ENCODE data around the gene ZNF606.
"Not testable (repeated sequence)": the region's sequence is repeated elsewhere in the genome, so short reads cannot be mapped to it uniquely, and the experiment has no call there.

Gene ZNF606

GRCh38 chr19:58035863-58036262, 33.2 kb upstream of the ZNF606 start:
- Histone ChIP-seq H3K9ac (ENCODE audit: low read length) (no peak overlapping the region), H3K27me3 (ENCODE audit: control insufficient read depth, insufficient read depth, low read length) (no peaks in the 10 kb centered on the region), H3K27ac (ENCODE audit: low read depth, low read length) (no peak overlapping the region), H3K4me1 (ENCODE audit: control insufficient read depth, insufficient read depth, low read length) (no peaks in the 10 kb centered on the region), H3K36me3 (ENCODE audit: control insufficient read depth, insufficient read depth, low read length) (no peaks in the 10 kb centered on the region), H3K4me3 (ENCODE audit: low read length) (no peak overlapping the region)

- Histone ChIP-seq H3K27ac (ENCODE audit: low read depth, low read length) (no peak overlapping the region), H3K27me3 (ENCODE audit: control insufficient read depth, insufficient read depth, low read length) (no peaks in the 10 kb centered on the region), H3K4me3 (ENCODE audit: low read length) (no peak overlapping the region), H3K9ac (ENCODE audit: low read length) (no peak overlapping the region), H3K36me3 (ENCODE audit: control insufficient read depth, insufficient read depth, low read length) (no peaks in the 10 kb centered on the region), H3K4me1 (ENCODE audit: control insufficient read depth, insufficient read depth, low read length) (no peaks in the 10 kb centered on the region)
These were observed 31.8 kb upstream of the ZNF606 start for GRCh38 chr19:58034477-58034793.

- Histone ChIP-seq H3K36me3 (ENCODE audit: control insufficient read depth, insufficient read depth, low read length) (no peaks in the 10 kb centered on the region), H3K27me3 (ENCODE audit: control insufficient read depth, insufficient read depth, low read length) (no peaks in the 10 kb centered on the region), H3K4me3 (ENCODE audit: low read length) (peak within 1 kb of the TSS; percentile 44), H3K4me1 (ENCODE audit: control insufficient read depth, insufficient read depth, low read length) (no peaks in the 10 kb centered on the region), H3K9ac (ENCODE audit: low read length) (no peak within 1 kb of the TSS), H3K27ac (ENCODE audit: low read depth, low read length) (no peak within 1 kb of the TSS)
These were observed 31.3 kb upstream of the ZNF606 start, which contains the start of gene ZSCAN1 for GRCh38 chr19:58033741-58034476. TSS of gene ZSCAN1 (plus strand) at chr19:58034025. CDS start at chr19:58037837, 3,812 bp downstream.

DNA sequence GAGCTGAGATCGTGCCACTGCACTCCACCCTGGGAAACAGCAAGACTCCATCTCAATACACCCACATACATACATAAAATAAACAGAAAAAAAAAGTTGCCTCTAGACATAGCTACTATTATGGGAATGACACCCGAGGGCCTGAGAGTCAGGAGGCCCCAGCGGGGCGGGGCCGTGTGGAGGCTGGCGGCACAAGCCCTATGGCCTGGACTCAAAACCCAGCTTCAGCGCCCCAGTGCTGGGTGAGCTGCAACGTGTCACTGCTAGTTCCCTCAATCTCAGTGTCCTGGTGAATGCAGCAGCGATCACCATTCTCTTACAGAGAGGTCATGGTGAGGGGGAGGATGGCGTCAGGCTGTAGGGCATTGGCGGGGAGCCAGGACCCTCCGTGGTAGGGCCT, 22.0 kb upstream of the ZNF606 start:
- no peaks in the 10 kb centered on the region for H3K27me3 ChIP-seq (ENCODE audit: control insufficient read depth, insufficient read depth, low read length)
- no peaks in the 10 kb centered on the region for H3K4me1 ChIP-seq (ENCODE audit: control insufficient read depth, insufficient read depth, low read length)
- no peak overlapping the region for H3K4me3 ChIP-seq (ENCODE audit: low read length)
- no peaks in the 10 kb centered on the region for H3K36me3 ChIP-seq (ENCODE audit: control insufficient read depth, insufficient read depth, low read length)
- H3K27ac ChIP-seq (ENCODE audit: low read depth, low read length): no peak overlapping the region
- H3K9ac ChIP-seq (ENCODE audit: low read length): no peak overlapping the region

DNA sequence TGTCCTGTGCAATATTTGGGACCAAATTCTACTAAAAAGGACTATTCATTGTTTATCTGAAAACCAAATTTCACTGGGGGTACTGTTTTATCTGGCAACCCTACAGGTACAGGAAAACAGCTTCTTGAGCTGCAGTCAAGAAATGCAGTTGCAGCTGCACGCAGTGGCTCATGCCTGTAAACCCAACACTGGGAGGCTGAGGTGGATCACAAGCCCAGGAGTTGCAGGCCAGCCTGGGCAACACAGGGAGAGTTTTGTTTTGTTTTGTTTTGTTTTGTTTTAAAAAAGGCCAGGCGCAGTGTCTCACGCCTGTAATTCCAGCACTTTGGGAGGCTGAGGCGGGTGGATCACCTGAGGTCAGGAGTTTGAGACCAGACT, 19.7 kb upstream of the ZNF606 start:
- H3K4me3 ChIP-seq (ENCODE audit: low read length): no peak overlapping the region
- H3K4me1 ChIP-seq (ENCODE audit: control insufficient read depth, insufficient read depth, low read length): no peaks in the 10 kb centered on the region
- no peaks in the 10 kb centered on the region for H3K36me3 ChIP-seq (ENCODE audit: control insufficient read depth, insufficient read depth, low read length)
- H3K27me3 ChIP-seq (ENCODE audit: control insufficient read depth, insufficient read depth, low read length): no peaks in the 10 kb centered on the region
- H3K27ac ChIP-seq (ENCODE audit: low read depth, low read length): no peak overlapping the region
- no peak overlapping the region for H3K9ac ChIP-seq (ENCODE audit: low read length)

DNA sequence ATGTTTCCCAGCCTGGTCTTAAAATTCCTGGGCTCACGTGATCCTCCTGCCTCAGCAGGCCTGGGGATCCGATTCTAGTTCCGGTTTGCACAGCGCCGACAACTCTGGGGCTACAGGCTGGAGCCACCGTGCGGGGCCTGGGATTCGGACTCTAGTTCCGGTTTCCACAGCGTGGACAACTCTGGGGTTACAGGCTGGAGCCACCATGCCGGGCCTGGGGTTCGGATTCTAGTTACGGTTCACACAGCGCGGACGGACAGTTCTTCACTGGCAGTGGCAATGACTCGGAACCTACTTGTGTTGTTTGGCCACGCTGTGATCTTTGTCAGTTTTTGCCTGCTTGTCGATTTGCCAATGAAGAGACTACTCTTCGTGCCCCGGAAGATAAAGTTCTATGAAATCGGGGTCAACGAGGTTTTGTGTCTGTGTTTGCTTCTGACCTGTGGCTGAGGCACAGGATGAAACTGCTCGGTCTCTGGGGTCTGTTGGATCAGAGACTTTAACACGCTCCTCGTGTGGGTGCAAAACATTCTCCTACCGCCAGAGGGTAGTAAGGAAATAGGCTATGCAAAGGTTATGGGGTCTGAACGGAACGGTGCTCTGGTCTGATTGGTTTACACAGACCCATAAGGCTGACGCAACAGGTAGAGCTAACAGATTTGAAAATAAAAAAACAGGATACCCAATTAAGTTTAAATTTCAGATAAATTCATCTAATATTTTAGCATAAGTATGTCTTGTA, 19.1 kb upstream of the ZNF606 start:
- no peak overlapping the region for H3K4me3 ChIP-seq (ENCODE audit: low read length)
- H3K27me3 ChIP-seq (ENCODE audit: control insufficient read depth, insufficient read depth, low read length): no peaks in the 10 kb centered on the region
- no peak overlapping the region for H3K27ac ChIP-seq (ENCODE audit: low read depth, low read length)
- no peaks in the 10 kb centered on the region for H3K36me3 ChIP-seq (ENCODE audit: control insufficient read depth, insufficient read depth, low read length)
- H3K4me1 ChIP-seq (ENCODE audit: control insufficient read depth, insufficient read depth, low read length): no peaks in the 10 kb centered on the region
- no peak overlapping the region for H3K9ac ChIP-seq (ENCODE audit: low read length)

DNA sequence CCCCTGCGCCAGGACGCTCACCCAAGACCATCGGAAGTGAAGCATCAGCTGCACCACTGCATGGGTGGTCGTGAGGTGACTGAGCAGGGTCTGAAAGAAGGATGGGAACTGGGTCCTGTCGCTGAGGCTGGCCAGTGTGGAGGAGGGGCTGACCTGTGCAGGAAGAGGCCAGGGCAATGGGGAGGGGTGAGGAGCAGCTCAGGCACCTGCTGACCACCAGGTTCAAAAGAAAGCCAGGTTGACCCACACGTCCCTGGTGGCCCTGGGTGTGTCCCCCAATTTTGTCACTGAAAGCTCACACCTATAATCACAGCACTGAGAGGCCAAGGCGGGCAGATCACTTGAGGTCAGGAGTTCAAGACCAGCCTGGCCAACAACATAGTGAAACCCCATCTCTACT, 17.5 kb upstream of the ZNF606 start:
- H3K36me3 ChIP-seq (ENCODE audit: control insufficient read depth, insufficient read depth, low read length): no peaks in the 10 kb centered on the region
- H3K4me3 ChIP-seq (ENCODE audit: low read length): no peak overlapping the region
- H3K4me1 ChIP-seq (ENCODE audit: control insufficient read depth, insufficient read depth, low read length): no peaks in the 10 kb centered on the region
- H3K9ac ChIP-seq (ENCODE audit: low read length): no peak overlapping the region
- no peak overlapping the region for H3K27ac ChIP-seq (ENCODE audit: low read depth, low read length)
- H3K27me3 ChIP-seq (ENCODE audit: control insufficient read depth, insufficient read depth, low read length): no peaks in the 10 kb centered on the region

GRCh38 chr19:58014141-58014540, 11.5 kb upstream of the ZNF606 start:
- H3K4me3 ChIP-seq (ENCODE audit: low read length): no peak overlapping the region
- H3K4me1 ChIP-seq (ENCODE audit: control insufficient read depth, insufficient read depth, low read length): no peaks in the 10 kb centered on the region
- no peaks in the 10 kb centered on the region for H3K27me3 ChIP-seq (ENCODE audit: control insufficient read depth, insufficient read depth, low read length)
- H3K36me3 ChIP-seq (ENCODE audit: control insufficient read depth, insufficient read depth, low read length): no peaks in the 10 kb centered on the region
- H3K9ac ChIP-seq (ENCODE audit: low read length): no peak overlapping the region
- no peak overlapping the region for H3K27ac ChIP-seq (ENCODE audit: low read depth, low read length)

DNA sequence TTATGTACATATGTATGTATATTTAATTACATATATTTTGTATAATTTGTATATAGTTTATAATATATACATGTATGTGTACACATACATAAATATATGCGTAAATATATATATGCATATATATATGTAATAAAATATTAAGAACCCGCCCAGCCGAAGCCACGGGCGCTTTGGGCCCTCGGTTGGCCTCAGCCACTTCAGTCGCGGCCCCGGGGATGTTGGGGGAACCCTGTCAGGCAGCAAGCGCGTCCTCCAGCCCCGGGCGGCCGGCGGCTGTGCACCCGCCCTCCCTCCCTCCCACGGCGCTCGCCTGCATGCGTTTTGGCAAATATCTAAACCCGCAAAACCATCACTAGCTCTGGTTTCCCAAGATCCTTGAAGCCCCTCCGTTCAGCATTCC, 7.9 kb upstream of the ZNF606 start:
- H3K4me3 ChIP-seq (ENCODE audit: low read length): no peak overlapping the region
- H3K27ac ChIP-seq (ENCODE audit: low read depth, low read length): no peak overlapping the region
- H3K9ac ChIP-seq (ENCODE audit: low read length): no peak overlapping the region
- H3K4me1 ChIP-seq (ENCODE audit: control insufficient read depth, insufficient read depth, low read length): no peaks in the 10 kb centered on the region
- no peaks in the 10 kb centered on the region for H3K27me3 ChIP-seq (ENCODE audit: control insufficient read depth, insufficient read depth, low read length)
- H3K36me3 ChIP-seq (ENCODE audit: control insufficient read depth, insufficient read depth, low read length): peaks cover 9% of the 10 kb centered on the region

DNA sequence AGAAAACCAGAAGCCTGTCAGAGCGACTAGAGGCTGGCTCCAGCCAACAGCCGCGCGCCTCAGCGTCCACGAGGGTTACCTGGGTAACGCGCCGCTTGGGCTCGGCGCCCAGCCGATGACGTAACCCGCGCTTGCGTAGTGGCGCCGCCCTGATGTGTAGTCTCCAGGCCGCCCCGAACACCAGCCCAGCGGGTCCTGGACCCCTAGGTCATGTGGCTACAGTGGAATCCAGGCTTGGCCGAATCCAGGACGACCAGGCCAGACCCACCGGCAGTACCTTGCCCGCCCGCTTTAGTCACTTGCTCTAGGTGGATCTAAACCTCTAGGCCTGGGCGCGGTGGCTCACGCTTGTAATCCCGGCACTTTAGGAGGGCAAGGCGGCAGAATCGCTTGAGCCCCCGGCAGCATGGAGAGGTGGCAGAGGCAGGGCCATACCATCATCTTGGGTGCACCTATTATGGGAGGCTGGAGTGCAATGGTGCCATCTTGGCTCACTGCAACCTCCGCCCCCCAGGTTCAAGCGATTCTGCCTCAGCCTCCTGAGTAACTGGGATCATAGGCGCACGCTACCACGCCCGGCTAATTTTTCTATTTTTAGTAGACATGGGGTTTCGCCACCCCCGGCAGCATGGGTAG, 7.2 kb upstream of the ZNF606 start:
- peaks cover 12% of the 10 kb centered on the region for H3K36me3 ChIP-seq (ENCODE audit: control insufficient read depth, insufficient read depth, low read length)
- peak overlapping the region; percentile 72 for H3K4me3 ChIP-seq (ENCODE audit: low read length)
- no peaks in the 10 kb centered on the region for H3K27me3 ChIP-seq (ENCODE audit: control insufficient read depth, insufficient read depth, low read length)
- no peaks in the 10 kb centered on the region for H3K4me1 ChIP-seq (ENCODE audit: control insufficient read depth, insufficient read depth, low read length)
- H3K9ac ChIP-seq (ENCODE audit: low read length): no peak overlapping the region
- peak overlapping the region; percentile 59 for H3K27ac ChIP-seq (ENCODE audit: low read depth, low read length)

DNA sequence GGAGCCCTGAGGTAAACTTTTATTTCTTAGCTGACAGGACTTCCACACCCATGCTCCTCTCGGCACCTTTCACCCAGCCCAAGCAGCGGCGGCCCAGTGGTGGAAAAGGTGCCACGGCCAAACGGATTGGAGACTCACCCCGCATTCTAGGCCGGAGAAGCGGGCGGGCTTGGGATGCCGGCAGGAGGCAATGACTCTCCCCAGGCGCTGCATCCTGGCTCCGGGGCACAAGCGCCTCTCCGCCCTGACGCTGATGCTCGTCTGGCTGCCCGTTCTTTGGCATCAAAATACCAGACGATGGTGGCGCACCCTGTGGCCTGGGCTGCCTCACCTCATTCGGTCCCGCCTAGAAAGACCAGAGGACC, 6.7 kb upstream of the ZNF606 start:
- Histone ChIP-seq H3K27me3 (ENCODE audit: control insufficient read depth, insufficient read depth, low read length) (no peaks in the 10 kb centered on the region), H3K4me1 (ENCODE audit: control insufficient read depth, insufficient read depth, low read length) (no peaks in the 10 kb centered on the region), H3K9ac (ENCODE audit: low read length) (no peak overlapping the region), H3K27ac (ENCODE audit: low read depth, low read length) (no peak overlapping the region), H3K4me3 (ENCODE audit: low read length) (peak overlapping the region; percentile 72), H3K36me3 (ENCODE audit: control insufficient read depth, insufficient read depth, low read length) (peaks cover 15% of the 10 kb centered on the region)

- H3K4me1 ChIP-seq (ENCODE audit: control insufficient read depth, insufficient read depth, low read length); H3K27me3 ChIP-seq (ENCODE audit: control insufficient read depth, insufficient read depth, low read length); H3K27ac ChIP-seq (ENCODE audit: low read depth, low read length); H3K9ac ChIP-seq (ENCODE audit: low read length); H3K4me3 ChIP-seq (ENCODE audit: low read length): not testable (repeated sequence)
- peaks cover 19% of the 10 kb centered on the region for H3K36me3 ChIP-seq (ENCODE audit: control insufficient read depth, insufficient read depth, low read length)
These were observed 6.3 kb upstream of the ZNF606 start for GRCh38 chr19:58008877-58009276.
